Esophagus squamous epithelium (tissue), 5 donors: Measurements from ENCODE around the gene GNAL. TPM values are rescaled to one million over a fixed set of nuclear protein-coding genes. Genes with fewer than 3 reads are reported as not detected.

Experiments used
- DNase-seq: peaks from one replicate; lab custom pipeline; 2025; lab: John Stamatoyannopoulos, UW
- H3K27ac ChIP-seq, 4 donors: fragments of 200-600 bp; sonication (generic); one replicate each; pipeline ENCODE4 v1.5.1; 2016 to 2019; ENCODE audit warnings: mild to moderate bottlenecking in 1 of 4
- H3K27me3 ChIP-seq, 4 donors: fragments of 200-600 bp; sonication (generic); 1 replicate in 3 of 4; 2 replicates in 1 of 4; pipeline versions ENCODE4 v1.5.1 to v1.6.0; 2017 to 2021; ENCODE audit warnings: antibody characterized with exemption in 1 of 4
- H3K36me3 ChIP-seq, 3 donors: fragments of 200-600 bp; sonication (generic); one replicate each; pipeline ENCODE4 v1.5.1; 2016 to 2019
- H3K4me1 ChIP-seq, 3 donors: fragments of 200-600 bp; sonication (generic); one replicate each; pipeline ENCODE4 v1.5.1; 2017 to 2019
- H3K4me3 ChIP-seq, 4 donors: fragments of 200-600 bp; sonication (generic); 1 replicate in 3 of 4; 2 replicates in 1 of 4; pipeline ENCODE4 v1.5.1; 2016 to 2019; ENCODE audit warnings: mild to moderate bottlenecking in 2 of 4, moderate library complexity in 1 of 4
- H3K9me3 ChIP-seq, 3 donors: fragments of 200-600 bp; sonication (generic); one replicate each; pipeline ENCODE4 v1.5.1; 2016 to 2019
- CTCF ChIP-seq, 6 experiments: fragments of 450-650 bp in 4 of 6; fragments of 200-600 bp in 2 of 6; sonication (generic) in 2 of 6; IDR thresholded peaks; one replicate each; pipeline ENCODE4 v1.5.1; 2016 to 2019; ENCODE audit warnings: antibody characterized with exemption in 6 of 6, mild to moderate bottlenecking in 4 of 6, moderate library complexity in 4 of 6
- POLR2A ChIP-seq, 4 donors: fragments of 450-650 bp; IDR thresholded peaks; one replicate each; pipeline ENCODE4 v1.6.1; 2017; ENCODE audit warnings: antibody characterized with exemption in 4 of 4, mild to moderate bottlenecking in 4 of 4, moderate library complexity in 3 of 4
- WGBS, 2 donors: methylation state at CpG; one replicate each; pipeline ENCODE4 v1.1.5; 2018; 5-methylcytosine and 5-hydroxymethylcytosine counted together
- intact Hi-C: fragments of 100-400 bp; cut with DNase I; formaldehyde crosslinking; loops from one replicate; pipeline ENCODE4 v1.15.0; 2022
- total RNA-seq, 4 donors: library from RNA; depleted of rRNA; stranded (reverse); fragments of >200 nt; gene quantifications; one replicate each; pipeline ENCODE4 v1.1.0, GENCODE V29; 2016
- donor health status: DM: yes; HTN: yes; CAD: no.

The GNAL gene
- total RNA-seq, 4 donors from 2014 or later, result 2.4 to 23.4 (median 7.0) TPM

GRCh38 chr18:11672846-11673454 is 16.1 kb upstream of the GNAL start:
- Histone ChIP-seq H3K4me3 (no peak overlapping the region), H3K4me1 (peaks cover 4 to 30% (median 11%) of the 10 kb centered on the region in 3 donors), H3K9me3 (no peaks in the 10 kb centered on the region), H3K36me3 (no peaks in the 10 kb centered on the region), H3K27ac (no peak overlapping the region), H3K27me3 (peaks cover 0 to 42% (median 0%) of the 10 kb centered on the region in 4 donors)
- 60 to 75% methylated on average over 5 of the region's 8 CpGs for WGBS, 2 donors
- DNase-seq, result no peak
- intact Hi-C loops, result no loop called here
- no peak for TF ChIP-seq POLR2A (IDR thresholded peaks at IDR 0.05)
- no peak for TF ChIP-seq CTCF (IDR thresholded peaks at IDR 0.05)

GRCh38 chr18:11673560-11673959 is 15.5 kb upstream of the GNAL start:
- no peak overlapping the region for H3K4me3 ChIP-seq
- H3K4me1 ChIP-seq, result peaks cover 4 to 29% (median 11%) of the 10 kb centered on the region in 3 donors
- no peaks in the 10 kb centered on the region for H3K36me3 ChIP-seq
- peak overlapping the region in 1 of 4 donors; percentile 13 for H3K27ac ChIP-seq
- no peaks in the 10 kb centered on the region for H3K9me3 ChIP-seq
- WGBS, 2 donors, result 53 to 73% methylated on average over 8 to 9 of the region's 9 CpGs
- DNase-seq, result no peak
- TF ChIP-seq CTCF (IDR thresholded peaks at IDR 0.05), result no peak
- no peak for TF ChIP-seq POLR2A (IDR thresholded peaks at IDR 0.05)
- intact Hi-C loops, result no loop called here
- H3K27me3 ChIP-seq, result peaks cover 0 to 48% (median 0%) of the 10 kb centered on the region in 4 donors

GRCh38 chr18:11674119-11674518 is 14.9 kb upstream of the GNAL start:
- no peaks in the 10 kb centered on the region for H3K36me3 ChIP-seq
- WGBS, 2 donors, result 37 to 63% methylated on average over 3 of the region's 3 CpGs
- intact Hi-C loops, result no loop called here
- TF ChIP-seq CTCF (IDR thresholded peaks at IDR 0.05), result no peak
- TF ChIP-seq POLR2A (IDR thresholded peaks at IDR 0.05), result no peak
- no peak overlapping the region for H3K4me3 ChIP-seq
- H3K9me3 ChIP-seq, result no peaks in the 10 kb centered on the region
- DNase-seq, result no peak
- H3K27ac ChIP-seq, result peak overlapping the region in 1 of 4 donors; percentile 13
- peaks cover 0 to 51% (median 0%) of the 10 kb centered on the region in 4 donors for H3K27me3 ChIP-seq
- peaks cover 4 to 23% (median 7%) of the 10 kb centered on the region in 3 donors for H3K4me1 ChIP-seq

GRCh38 chr18:11676386-11676785 is 12.7 kb upstream of the GNAL start:
- H3K4me3 ChIP-seq, result no peak overlapping the region
- intact Hi-C loops, result no loop called here
- no peak overlapping the region for H3K27ac ChIP-seq
- WGBS, 2 donors, result 69 to 81% methylated on average over 10 of the region's 10 CpGs
- DNase-seq, result no peak
- no peaks in the 10 kb centered on the region for H3K9me3 ChIP-seq
- peaks cover 0 to 9% (median 0%) of the 10 kb centered on the region in 3 donors for H3K4me1 ChIP-seq
- no peaks in the 10 kb centered on the region for H3K36me3 ChIP-seq
- no peak for TF ChIP-seq CTCF (IDR thresholded peaks at IDR 0.05)
- TF ChIP-seq POLR2A (IDR thresholded peaks at IDR 0.05), result no peak
- peaks cover 0 to 69% (median 0%) of the 10 kb centered on the region in 4 donors for H3K27me3 ChIP-seq

- H3K36me3 ChIP-seq, result no peaks in the 10 kb centered on the region
- no peak for DNase-seq
- TF ChIP-seq CTCF (IDR thresholded peaks at IDR 0.05) (no peak), POLR2A (IDR thresholded peaks at IDR 0.05) (no peak)
- no peak overlapping the region for H3K27ac ChIP-seq
- H3K4me1 ChIP-seq, result peaks cover 0 to 9% (median 0%) of the 10 kb centered on the region in 3 donors
- no peaks in the 10 kb centered on the region for H3K9me3 ChIP-seq
- intact Hi-C loops, result no loop called here
- peaks cover 0 to 74% (median 0%) of the 10 kb centered on the region in 4 donors for H3K27me3 ChIP-seq
- no peak overlapping the region for H3K4me3 ChIP-seq
- WGBS, 2 donors, result 65 to 77% methylated on average over 6 of the region's 6 CpGs
These were observed 12.2 kb upstream of the GNAL start for GRCh38 chr18:11676867-11677266.
